Activated CD8-positive, alpha-beta memory T cell treated with anti-CD3 and anti-CD28 coated beads for 1 hour (primary cell): ENCODE measurements around the gene IGF2BP1.
"Not testable (repeated sequence)": the region's sequence is repeated elsewhere in the genome, so short reads cannot be mapped to it uniquely, and the experiment has no call there.

Source experiments
- DNase-seq, 2 donors: peaks; one replicate each; pipeline ENCODE4 v3.0.0-alpha.2; 2020; ENCODE audit warnings: low read depth in 1 of 2; ENCODE audit errors: extremely low read depth in 1 of 2

Gene IGF2BP1

GRCh38 chr17:49089094-49089493 is 91.9 kb downstream of the IGF2BP1 start:
- DNase-seq = no peak

GRCh38 chr17:49090878-49091594 is 93.9 kb downstream of the IGF2BP1 start:
- DNase-seq = no peak

- DNase-seq = no peak
Measured at GRCh38 chr17:49093131-49093530, 95.9 kb downstream of the IGF2BP1 start.

- no peak for DNase-seq
Measured at GRCh38 chr17:49100601-49101000, 103.4 kb downstream of the IGF2BP1 start.

- no peak for DNase-seq
Measured at GRCh38 chr17:49101054-49101534, 103.9 kb downstream of the IGF2BP1 start.

- not testable (repeated sequence) for DNase-seq
Measured at GRCh38 chr17:49103360-49103759, 106.2 kb downstream of the IGF2BP1 start.

- no peak for DNase-seq
Measured at GRCh38 chr17:49104511-49105074, 107.4 kb downstream of the IGF2BP1 start.
